ENCODE results near the gene CCL15. TPM values are rescaled to one million over a fixed set of nuclear protein-coding genes. Genes with fewer than 3 reads are reported as not detected.
A peak's percentile ranks its signal among the peaks of the same experiment; 100 is the strongest.

The CCL15 gene
- total and polyA plus RNA-seq, 2 of the 13 experiments (the other 11 are each of a cell fraction or from before 2014, with no cell fraction given): 29.2 to 45.9 TPM

DNA sequence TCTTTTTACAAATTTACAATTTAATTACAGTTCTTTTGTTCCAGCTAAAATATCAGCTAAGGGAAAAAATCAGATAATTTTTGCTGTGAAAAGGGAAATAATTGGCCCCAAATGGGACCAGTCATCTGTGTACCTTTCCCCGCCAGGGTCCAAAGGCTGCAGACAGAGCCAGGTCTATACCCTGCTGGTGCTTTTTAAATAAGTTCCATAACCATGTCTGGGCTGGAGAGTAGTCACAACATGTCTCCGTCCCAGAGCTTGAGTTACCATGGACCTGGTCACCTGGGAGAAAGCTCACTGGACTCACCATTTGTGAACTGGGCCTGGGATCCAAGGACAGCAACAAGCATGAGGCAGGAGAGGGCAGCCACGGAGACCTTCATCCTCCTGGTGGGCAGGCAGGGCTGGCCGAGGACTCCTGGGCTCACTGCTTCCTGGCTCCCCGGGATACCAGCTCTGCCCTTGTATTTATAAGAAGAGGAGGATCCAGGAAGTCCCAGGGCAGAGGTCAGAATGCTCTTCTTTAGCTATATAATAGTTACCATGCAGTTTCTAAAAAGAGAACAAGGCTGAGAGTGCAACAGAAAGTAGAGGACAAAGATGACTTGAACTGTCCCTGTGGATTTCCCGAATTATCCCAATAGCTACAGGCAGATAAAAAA is at the start of gene CCL15 (continued):
- TF ChIP-seq, protein P1, sequence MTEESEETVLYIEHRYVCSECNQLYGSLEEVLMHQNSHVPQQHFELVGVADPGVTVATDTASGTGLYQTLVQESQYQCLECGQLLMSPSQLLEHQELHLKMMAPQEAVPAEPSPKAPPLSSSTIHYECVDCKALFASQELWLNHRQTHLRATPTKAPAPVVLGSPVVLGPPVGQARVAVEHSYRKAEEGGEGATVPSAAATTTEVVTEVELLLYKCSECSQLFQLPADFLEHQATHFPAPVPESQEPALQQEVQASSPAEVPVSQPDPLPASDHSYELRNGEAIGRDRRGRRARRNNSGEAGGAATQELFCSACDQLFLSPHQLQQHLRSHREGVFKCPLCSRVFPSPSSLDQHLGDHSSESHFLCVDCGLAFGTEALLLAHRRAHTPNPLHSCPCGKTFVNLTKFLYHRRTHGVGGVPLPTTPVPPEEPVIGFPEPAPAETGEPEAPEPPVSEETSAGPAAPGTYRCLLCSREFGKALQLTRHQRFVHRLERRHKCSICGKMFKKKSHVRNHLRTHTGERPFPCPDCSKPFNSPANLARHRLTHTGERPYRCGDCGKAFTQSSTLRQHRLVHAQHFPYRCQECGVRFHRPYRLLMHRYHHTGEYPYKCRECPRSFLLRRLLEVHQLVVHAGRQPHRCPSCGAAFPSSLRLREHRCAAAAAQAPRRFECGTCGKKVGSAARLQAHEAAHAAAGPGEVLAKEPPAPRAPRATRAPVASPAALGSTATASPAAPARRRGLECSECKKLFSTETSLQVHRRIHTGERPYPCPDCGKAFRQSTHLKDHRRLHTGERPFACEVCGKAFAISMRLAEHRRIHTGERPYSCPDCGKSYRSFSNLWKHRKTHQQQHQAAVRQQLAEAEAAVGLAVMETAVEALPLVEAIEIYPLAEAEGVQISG (CRISPR knock-in tag; IDR thresholded peaks at IDR 0.05): no peak
- TF ChIP-seq GLI4 (CRISPR knock-in tag; IDR thresholded peaks at IDR 0.05; ENCODE audit: borderline replicate concordance) (no peak), CC2D1A (CRISPR knock-in tag; IDR thresholded peaks at IDR 0.05) (no peak), REL (CRISPR knock-in tag; conservative IDR thresholded peaks at IDR 0.05) (no peak), HHEX (CRISPR knock-in tag; IDR thresholded peaks at IDR 0.05) (no peak), KLF11 (CRISPR knock-in tag; IDR thresholded peaks at IDR 0.05) (no peak), FOXJ3 (CRISPR knock-in tag; IDR thresholded peaks at IDR 0.05; ENCODE audit: borderline replicate concordance) (no peak), CBX1 (IDR thresholded peaks at IDR 0.05; ENCODE audit: low read depth) (no peak), ZNF605 (CRISPR knock-in tag; IDR thresholded peaks at IDR 0.05) (peak; percentile 19; the same call in 1 of the 2 replicates), PRMT3 (CRISPR knock-in tag; IDR thresholded peaks at IDR 0.05; ENCODE audit: borderline replicate concordance, low read depth) (no peak), DMAP1 (CRISPR knock-in tag; IDR thresholded peaks at IDR 0.05) (no peak), ZNF577 (CRISPR knock-in tag; IDR thresholded peaks at IDR 0.05; ENCODE audit: borderline replicate concordance, low read depth) (no peak), FLYWCH1 (CRISPR knock-in tag; IDR thresholded peaks at IDR 0.05) (no peak), ZNF282 (IDR thresholded peaks at IDR 0.05; ENCODE audit: partially characterized antibody) (no peak), RBM39 (IDR thresholded peaks at IDR 0.05; ENCODE audit: low read depth, low read length, poor library complexity, severe bottlenecking) (no peak), SMAD9 (CRISPR knock-in tag; IDR thresholded peaks at IDR 0.05) (no peak), ZNF589 (CRISPR knock-in tag; conservative IDR thresholded peaks at IDR 0.05) (no peak), NPAS2 (CRISPR knock-in tag; IDR thresholded peaks at IDR 0.05; ENCODE audit: borderline replicate concordance) (no peak), MIXL1 (CRISPR knock-in tag; IDR thresholded peaks at IDR 0.05) (no peak; the same call in 1 of the 2 replicates), ZNF746 (CRISPR knock-in tag; IDR thresholded peaks at IDR 0.05) (no peak)
- TF ChIP-seq, protein P2, sequence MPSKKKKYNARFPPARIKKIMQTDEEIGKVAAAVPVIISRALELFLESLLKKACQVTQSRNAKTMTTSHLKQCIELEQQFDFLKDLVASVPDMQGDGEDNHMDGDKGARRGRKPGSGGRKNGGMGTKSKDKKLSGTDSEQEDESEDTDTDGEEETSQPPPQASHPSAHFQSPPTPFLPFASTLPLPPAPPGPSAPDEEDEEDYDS (CRISPR knock-in tag; IDR thresholded peaks at IDR 0.05): peak; percentile 12; the same call in 1 of the 2 replicates
- TF ChIP-seq, protein P3, sequence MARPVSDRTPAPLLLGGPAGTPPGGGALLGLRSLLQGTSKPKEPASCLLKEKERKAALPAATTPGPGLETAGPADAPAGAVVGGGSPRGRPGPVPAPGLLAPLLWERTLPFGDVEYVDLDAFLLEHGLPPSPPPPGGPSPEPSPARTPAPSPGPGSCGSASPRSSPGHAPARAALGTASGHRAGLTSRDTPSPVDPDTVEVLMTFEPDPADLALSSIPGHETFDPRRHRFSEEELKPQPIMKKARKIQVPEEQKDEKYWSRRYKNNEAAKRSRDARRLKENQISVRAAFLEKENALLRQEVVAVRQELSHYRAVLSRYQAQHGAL (CRISPR knock-in tag; IDR thresholded peaks at IDR 0.05; ENCODE audit: not compliant biosample characterization): no peak
- TF ChIP-seq, protein P4, sequence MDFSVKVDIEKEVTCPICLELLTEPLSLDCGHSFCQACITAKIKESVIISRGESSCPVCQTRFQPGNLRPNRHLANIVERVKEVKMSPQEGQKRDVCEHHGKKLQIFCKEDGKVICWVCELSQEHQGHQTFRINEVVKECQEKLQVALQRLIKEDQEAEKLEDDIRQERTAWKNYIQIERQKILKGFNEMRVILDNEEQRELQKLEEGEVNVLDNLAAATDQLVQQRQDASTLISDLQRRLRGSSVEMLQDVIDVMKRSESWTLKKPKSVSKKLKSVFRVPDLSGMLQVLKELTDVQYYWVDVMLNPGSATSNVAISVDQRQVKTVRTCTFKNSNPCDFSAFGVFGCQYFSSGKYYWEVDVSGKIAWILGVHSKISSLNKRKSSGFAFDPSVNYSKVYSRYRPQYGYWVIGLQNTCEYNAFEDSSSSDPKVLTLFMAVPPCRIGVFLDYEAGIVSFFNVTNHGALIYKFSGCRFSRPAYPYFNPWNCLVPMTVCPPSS (IDR thresholded peaks at IDR 0.05): no peak
- TF ChIP-seq, protein P5, sequence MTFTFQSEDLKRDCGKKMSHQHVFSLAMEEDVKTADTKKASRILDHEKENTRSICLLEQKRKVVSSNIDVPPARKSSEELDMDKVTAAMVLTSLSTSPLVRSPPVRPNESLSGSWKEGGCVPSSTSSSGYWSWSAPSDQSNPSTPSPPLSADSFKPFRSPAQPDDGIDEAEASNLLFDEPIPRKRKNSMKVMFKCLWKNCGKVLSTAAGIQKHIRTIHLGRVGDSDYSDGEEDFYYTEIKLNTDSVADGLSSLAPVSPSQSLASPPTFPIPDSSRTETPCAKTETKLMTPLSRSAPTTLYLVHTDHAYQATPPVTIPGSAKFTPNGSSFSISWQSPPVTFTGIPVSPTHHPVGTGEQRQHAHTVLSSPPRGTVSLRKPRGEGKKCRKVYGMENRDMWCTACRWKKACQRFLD (CRISPR knock-in tag; IDR thresholded peaks at IDR 0.05; ENCODE audit: borderline replicate concordance): no peak
